Neural cell (in vitro differentiated cells): ENCODE results near the gene CPOX. TPM values are rescaled to one million over a fixed set of nuclear protein-coding genes. Genes with fewer than 3 reads are reported as not detected.

Source experiments
- H2AFZ ChIP-seq: fragments of 200-600, 300-800 bp; sonication (generic), shearing (Covaris generic); 2 replicates; pipeline ENCODE4 v1.6.0; 2014; ENCODE audit warnings: low read depth, mild to moderate bottlenecking, antibody characterized with exemption, low read length, moderate library complexity
- H3F3A ChIP-seq: fragments of 200-600 bp; shearing (Covaris generic); 2 replicates; pipeline ENCODE4 v1.6.1; 2016; ENCODE audit warnings: mild to moderate bottlenecking, moderate library complexity, mixed read lengths, antibody characterized with exemption, low read length; ENCODE audit not compliant: insufficient read depth, poor library complexity, severe bottlenecking
- H3K27ac ChIP-seq: fragments of 200-600, 300-800 bp; sonication (generic), shearing (Covaris generic); 2 replicates; pipeline ENCODE4 v1.5.1; 2014; ENCODE audit warnings: mild to moderate bottlenecking, low read length, moderate library complexity
- H3K27me3 ChIP-seq: fragments of 300-800, 200-600 bp; sonication (generic), shearing (Covaris generic); 2 replicates; pipeline ENCODE4 v1.6.0; 2014; ENCODE audit warnings: mild to moderate bottlenecking, low read depth, low read length, moderate library complexity; ENCODE audit not compliant: insufficient read depth
- H3K36me3 ChIP-seq: fragments of 300-800, 200-600 bp; sonication (generic), shearing (Covaris generic); 2 replicates; pipeline ENCODE4 v1.5.1; 2014; ENCODE audit warnings: mild to moderate bottlenecking, antibody characterized with exemption, low read length, moderate library complexity; ENCODE audit not compliant: insufficient read depth
- H3K4me2 ChIP-seq: fragments of 300-800, 200-600 bp; sonication (generic), shearing (Covaris generic); 2 replicates; pipeline ENCODE4 v1.6.0; 2014; ENCODE audit warnings: mild to moderate bottlenecking, low read length
- H3K4me3 ChIP-seq: fragments of 300-800, 200-600 bp; sonication (generic), shearing (Covaris generic); 2 replicates; pipeline ENCODE4 v1.5.1; 2014; ENCODE audit warnings: mild to moderate bottlenecking, low read length, moderate library complexity
- H3K79me2 ChIP-seq: fragments of 200-600 bp; shearing (Covaris generic); replicated peaks from 2 replicates; pipeline ENCODE4 v1.6.0; 2014; ENCODE audit warnings: mild to moderate bottlenecking, low read length, moderate library complexity; ENCODE audit not compliant: insufficient read depth
- H3K9ac ChIP-seq: fragments of 300-800, 200-600 bp; sonication (generic), shearing (Covaris generic); 2 replicates; pipeline ENCODE4 v1.6.1; 2016; ENCODE audit warnings: mild to moderate bottlenecking, low read length, mixed read lengths
- H3K9me2 ChIP-seq: fragments of 200-600 bp; shearing (Covaris generic); 2 replicates; pipeline ENCODE4 v1.6.1; 2016; ENCODE audit warnings: mild to moderate bottlenecking, low read length, mixed read lengths; ENCODE audit not compliant: insufficient read depth
- H3K9me3 ChIP-seq: fragments of 200-600, 300-800 bp; sonication (generic), shearing (Covaris generic); 2 replicates; pipeline ENCODE4 v1.6.1; 2016; ENCODE audit warnings: mild to moderate bottlenecking, mixed run types, low read length, moderate library complexity, mixed read lengths
- H4K20me1 ChIP-seq: fragments of 200-600 bp; shearing (Covaris generic); 2 replicates; pipeline ENCODE4 v1.6.1; 2016; ENCODE audit warnings: mild to moderate bottlenecking, mixed run types; ENCODE audit not compliant: insufficient read depth
- EP300 ChIP-seq: fragments of 450-650 bp; conservative IDR thresholded peaks from 2 replicates; pipeline ENCODE4 v1.6.1; 2014; ENCODE audit warnings: antibody characterized with exemption, mild to moderate bottlenecking, moderate library complexity; ENCODE audit not compliant: poor library complexity, severe bottlenecking
- EZH2 ChIP-seq: fragments of 200-600, 300-800 bp; shearing (Covaris generic), sonication (generic); IDR thresholded peaks from 2 replicates; pipeline ENCODE4 v1.6.1; 2014; ENCODE audit warnings: antibody characterized with exemption, low read length, borderline replicate concordance, mild to moderate bottlenecking; ENCODE audit not compliant: insufficient read depth, poor library complexity, severe bottlenecking
- MXI1 ChIP-seq: fragments of 450-650 bp; conservative IDR thresholded peaks from 2 replicates; pipeline ENCODE4 v1.6.1; 2014; ENCODE audit warnings: antibody characterized with exemption, mild to moderate bottlenecking; ENCODE audit not compliant: poor library complexity, severe bottlenecking
- POLR2AphosphoS5 ChIP-seq: IDR thresholded peaks from 2 replicates; pipeline ENCODE4 v1.6.1; 2012
- RAD21 ChIP-seq: fragments of 450-650 bp; conservative IDR thresholded peaks from 2 replicates; pipeline ENCODE4 v1.6.1; 2014; ENCODE audit warnings: antibody characterized with exemption, mild to moderate bottlenecking, moderate library complexity
- REST ChIP-seq: IDR thresholded peaks from 2 replicates; pipeline ENCODE4 v1.6.1; 2012; ENCODE audit warnings: borderline replicate concordance
- SMC3 ChIP-seq: fragments of 450-650 bp; conservative IDR thresholded peaks from 2 replicates; pipeline ENCODE4 v1.6.1; 2014; ENCODE audit warnings: antibody characterized with exemption, mild to moderate bottlenecking, moderate library complexity; ENCODE audit not compliant: poor library complexity
- TAF1 ChIP-seq: IDR thresholded peaks from 2 replicates; pipeline ENCODE4 v1.6.1; 2012; ENCODE audit warnings: low read depth
- polyA plus RNA-seq: library from polyadenylated mRNA; depleted of rRNA; stranded (reverse); fragments of >200 nt; gene quantifications from 2 replicates; pipeline ENCODE4 v1.2.3, GENCODE V29; 2014
- TF ChIP-seq, protein P1 (sequence below): fragments of 450-650 bp; IDR thresholded peaks from 2 replicates; pipeline ENCODE4 v1.5.1; 2014; ENCODE audit warnings: antibody characterized with exemption, mild to moderate bottlenecking, moderate library complexity; ENCODE audit not compliant: poor library complexity, severe bottlenecking

The CPOX gene
- polyA plus RNA-seq, 1 donor from 2014 or later = 37.4 TPM

GRCh38 chr3:98623572-98624280, 30.3 kb upstream of the CPOX start (continued):
- TF ChIP-seq REST (no peak), TAF1 (no peak), POLR2AphosphoS5 (no peak)

- no peak overlapping the region for H3K27ac ChIP-seq
- H3K9me3 ChIP-seq = no peaks in the 10 kb centered on the region
- TF ChIP-seq MXI1 (no peak), TAF1 (no peak), REST (no peak), POLR2AphosphoS5 (no peak), EP300 (no peak), SMC3 (no peak), EZH2 (no peak), RAD21 (no peak)
- TF ChIP-seq, protein P1, sequence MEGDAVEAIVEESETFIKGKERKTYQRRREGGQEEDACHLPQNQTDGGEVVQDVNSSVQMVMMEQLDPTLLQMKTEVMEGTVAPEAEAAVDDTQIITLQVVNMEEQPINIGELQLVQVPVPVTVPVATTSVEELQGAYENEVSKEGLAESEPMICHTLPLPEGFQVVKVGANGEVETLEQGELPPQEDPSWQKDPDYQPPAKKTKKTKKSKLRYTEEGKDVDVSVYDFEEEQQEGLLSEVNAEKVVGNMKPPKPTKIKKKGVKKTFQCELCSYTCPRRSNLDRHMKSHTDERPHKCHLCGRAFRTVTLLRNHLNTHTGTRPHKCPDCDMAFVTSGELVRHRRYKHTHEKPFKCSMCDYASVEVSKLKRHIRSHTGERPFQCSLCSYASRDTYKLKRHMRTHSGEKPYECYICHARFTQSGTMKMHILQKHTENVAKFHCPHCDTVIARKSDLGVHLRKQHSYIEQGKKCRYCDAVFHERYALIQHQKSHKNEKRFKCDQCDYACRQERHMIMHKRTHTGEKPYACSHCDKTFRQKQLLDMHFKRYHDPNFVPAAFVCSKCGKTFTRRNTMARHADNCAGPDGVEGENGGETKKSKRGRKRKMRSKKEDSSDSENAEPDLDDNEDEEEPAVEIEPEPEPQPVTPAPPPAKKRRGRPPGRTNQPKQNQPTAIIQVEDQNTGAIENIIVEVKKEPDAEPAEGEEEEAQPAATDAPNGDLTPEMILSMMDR = no peak
- H3K9me2 ChIP-seq = no peaks in the 10 kb centered on the region
- no peaks in the 10 kb centered on the region for H3K79me2 ChIP-seq
- H3K27me3 ChIP-seq = no peaks in the 10 kb centered on the region
- H3K9ac ChIP-seq = no peak overlapping the region
- H3K4me2 ChIP-seq = no peak overlapping the region
- H3F3A ChIP-seq = no peaks in the 10 kb centered on the region
- H3K4me3 ChIP-seq = no peak overlapping the region
- no peaks in the 10 kb centered on the region for H3K36me3 ChIP-seq
- no peak overlapping the region for H2AFZ ChIP-seq
- no peaks in the 10 kb centered on the region for H4K20me1 ChIP-seq
Measured at GRCh38 chr3:98617841-98618240, 24.4 kb upstream of the CPOX start.
